K562 (cell line): ENCODE data around the gene CDX1. TPM values are rescaled to one million over a fixed set of nuclear protein-coding genes. Genes with fewer than 3 reads are reported as not detected.

ENCODE experiments used
- ATAC-seq: fragments of 200-7000 bp; cut with Tn5 transposase; 3 replicates; pipeline ENCODE4 v1.9.1; 2020; ENCODE audit warnings: moderate library complexity
- BruUV-seq: library from RNA; stranded (reverse); fragments of 400-500 nt; replicated peaks from 2 replicates; lab custom pipeline; 2021; lab: Mats Ljungman, UMichigan
- CTCF ChIA-PET: fragments of 300-600 bp; formaldehyde crosslinking; extraction: SDS; loops from one replicate; lab custom pipeline; 2021; ENCODE audit warnings: low intra/inter-chr PET ratio; lab: Yijun Ruan, JAX
- POLR2A ChIA-PET: fragments of 300-600, 350-650 bp; sonication (Branson Sonifier 250); formaldehyde crosslinking; extraction: SDS; loops from one replicate; lab custom pipeline; 2021; ENCODE audit warnings: antibody characterized with exemption, inconsistent platforms; lab: Yijun Ruan, JAX
- DNase-seq, 4 experiments: peaks; one replicate each; pipeline versions ENCODE4 v3.0.0 to v3.0.0-alpha.2; 2011 to 2018; ENCODE audit warnings: low spot score in 3 of 4, mixed read lengths in 3 of 4; ENCODE audit errors: extremely low read depth in 1 of 4
- FAIRE-seq: peaks from 2 replicates; lab custom pipeline; 2011; peaks lifted over from hg19 to GRCh38; lab: Jason Lieb, UNC
- H2AFZ ChIP-seq: 2 replicates; pipeline ENCODE4 v1.6.0; 2011; ENCODE audit warnings: low read depth, low read length, control low read depth, inconsistent platforms
- H3K27ac ChIP-seq: fragments of 200-600 bp; 3 replicates; pipeline ENCODE4 v1.8.0; 2011; ENCODE audit warnings: low read depth, mild to moderate bottlenecking, control low read depth, inconsistent platforms, low read length, moderate library complexity, mixed read lengths; ENCODE audit errors: extremely low read depth
- H3K27me3 ChIP-seq, 2 experiments: fragments of 300-600 bp in 1 of 2; 2 replicates in 1 of 2; 3 replicates in 1 of 2; pipeline versions ENCODE4 v1.6.0 to v1.8.0; 2011; ENCODE audit warnings: inconsistent platforms in 2 of 2, low read length in 2 of 2, mild to moderate bottlenecking in 1 of 2, mixed read lengths in 1 of 2, moderate library complexity in 1 of 2; ENCODE audit not compliant: control insufficient read depth in 2 of 2, insufficient read depth in 2 of 2
- H3K36me3 ChIP-seq: fragments of 300-600 bp; 3 replicates; pipeline ENCODE4 v1.8.0; 2011; ENCODE audit warnings: mild to moderate bottlenecking, low read length, inconsistent platforms; ENCODE audit not compliant: control insufficient read depth, insufficient read depth
- H3K4me1 ChIP-seq, 2 experiments: fragments of 200-600 bp in 1 of 2; replicated peaks in 1 of 2; 2 replicates in 1 of 2; 3 replicates in 1 of 2; pipeline versions ENCODE4 v1.5.1 to v1.8.0; 2011; ENCODE audit warnings: inconsistent platforms in 2 of 2, low read length in 2 of 2, mild to moderate bottlenecking in 1 of 2, mixed read lengths in 1 of 2, moderate library complexity in 1 of 2; ENCODE audit not compliant: control insufficient read depth in 2 of 2, insufficient read depth in 2 of 2
- H3K4me2 ChIP-seq: 2 replicates; pipeline ENCODE4 v1.6.1; 2011; ENCODE audit warnings: low read length, control low read depth, inconsistent platforms, mixed read lengths; ENCODE audit not compliant: insufficient read depth
- H3K4me3 ChIP-seq: fragments of 200-600 bp; sonication (generic), shearing (Covaris generic); 2 replicates; pipeline ENCODE4 v1.5.1; 2016; ENCODE audit warnings: control low read depth, inconsistent platforms
- H3K79me2 ChIP-seq: fragments of 200-600 bp; 3 replicates; pipeline ENCODE4 v1.8.0; 2011; ENCODE audit warnings: low read length, inconsistent platforms; ENCODE audit not compliant: control insufficient read depth, insufficient read depth
- H3K9ac ChIP-seq, 2 experiments: 2 replicates each; pipeline versions ENCODE4 v1.6.0 to v1.6.1; 2011; ENCODE audit warnings: low read depth in 2 of 2, low read length in 2 of 2, control low read depth in 1 of 2, inconsistent platforms in 1 of 2, mild to moderate bottlenecking in 1 of 2, mixed read lengths in 1 of 2; ENCODE audit not compliant: insufficient read depth in 1 of 2
- H3K9me1 ChIP-seq: one replicate; pipeline ENCODE4 v1.6.0; 2011; ENCODE audit warnings: inconsistent platforms, mild to moderate bottlenecking, low read length, moderate library complexity; ENCODE audit not compliant: control insufficient read depth, insufficient read depth
- H3K9me3 ChIP-seq: replicated peaks from 2 replicates; pipeline ENCODE4 v1.5.1; 2011; ENCODE audit warnings: low read depth, low read length, inconsistent platforms; ENCODE audit not compliant: control insufficient read depth, insufficient read depth
- H4K20me1 ChIP-seq: replicated peaks from 2 replicates; pipeline ENCODE4 v1.6.1; 2011; ENCODE audit warnings: low read length, inconsistent platforms, mixed read lengths; ENCODE audit not compliant: control insufficient read depth, insufficient read depth
- DIDO1 ChIP-seq: fragments of 450-650 bp; IDR thresholded peaks from 2 replicates; pipeline ENCODE4 v1.6.1; 2016; ENCODE audit warnings: low read depth, missing biosample characterization, missing genetic modification characterization
- E2F3 ChIP-seq: fragments of 250-450 bp; sonication (Bioruptor Pico); IDR thresholded peaks from 2 replicates; pipeline ENCODE4 v1.4.0; 2020; ENCODE audit warnings: mild to moderate bottlenecking
- MYBL2 ChIP-seq, 2 experiments: fragments of 450-650 bp in 1 of 2; sonication (generic) in 1 of 2; formaldehyde crosslinking in 1 of 2; IDR thresholded peaks; 2 replicates each; pipeline versions ENCODE4 v1.6.1 to v1.8.1; 2017 to 2022; ENCODE audit warnings: borderline replicate concordance in 1 of 2, inconsistent platforms in 1 of 2, low read depth in 1 of 2, mild to moderate bottlenecking in 1 of 2, missing genetic modification reagents in 1 of 2, moderate library complexity in 1 of 2
- RBM22 ChIP-seq: fragments of 200-400 bp; formaldehyde crosslinking; IDR thresholded peaks from 2 replicates; pipeline ENCODE4 v1.6.1; 2018; ENCODE audit warnings: low read length, low read depth; ENCODE audit not compliant: poor library complexity, severe bottlenecking
- WGBS: fragments of 100-300 bp; shearing (Covaris generic); methylation state at CpG from one replicate; pipeline ENCODE4 v1.1.6; 2016; ENCODE audit warnings: low coverage, mixed read lengths; ENCODE audit not compliant: insufficient coverage; ENCODE audit errors: missing lambda C conversion rate; 5-methylcytosine and 5-hydroxymethylcytosine counted together
- in situ Hi-C: fragments of 300-500 bp; cut with MboI; formaldehyde crosslinking; loops from 4 replicates; pipeline ENCODE4 v1.15.0; 2018; ENCODE audit warnings: inconsistent platforms, mixed read lengths
- intact Hi-C: fragments of 100-400 bp; cut with micrococcal nuclease; formaldehyde crosslinking; loops from 2 replicates; pipeline ENCODE4 v1.14.2; 2022
- polyA plus RNA-seq, 8 experiments: library from polyadenylated mRNA; depleted of rRNA in 4 of 8; stranded (reverse) in 5 of 8; unstranded in 3 of 8; fragments of >200 nt; fragmentation: Nextera tagmentation in 2 of 8; fragmentation: Illumina TruSeq in 1 of 8; extraction: Ambion mirVana in 2 of 8; extraction: Trizol in 1 of 8; gene quantifications; 2 replicates each; pipeline versions ENCODE4 v1.2.1 to v1.2.3, GENCODE V29; 2011 to 2014; ENCODE audit warnings: inconsistent platforms in 1 of 8, missing spikeins in 1 of 8
- total RNA-seq, 7 experiments: library from RNA; depleted of rRNA in 6 of 7; stranded (reverse); fragments of >200 nt in 6 of 7; fragmentation: Illumina TruSeq in 2 of 7; extraction: Trizol in 2 of 7; gene quantifications; 2 replicates each; pipeline versions ENCODE4 v1.2.1 to v1.2.3, GENCODE V29; 2011 to 2021; ENCODE audit warnings: low replicate concordance in 1 of 7
- TF ChIP-seq, protein P1 (sequence below): fragments of 250-450 bp; sonication (Bioruptor Pico); IDR thresholded peaks from 2 replicates; pipeline ENCODE4 v1.8.0; 2021; ENCODE audit warnings: moderate library complexity, mild to moderate bottlenecking, inconsistent platforms
- TF ChIP-seq, protein P2 (sequence below): fragments of 150-350 bp; IDR thresholded peaks from 2 replicates; pipeline ENCODE4 v1.6.1; 2014; ENCODE audit warnings: low read depth, mild to moderate bottlenecking, low read length, borderline replicate concordance
- TF ChIP-seq, protein P3 (sequence below): sonication (generic); formaldehyde crosslinking; IDR thresholded peaks from 2 replicates; pipeline ENCODE4 v1.8.1; 2023; ENCODE audit warnings: mild to moderate bottlenecking, missing genetic modification reagents
- TF ChIP-seq, protein P4 (sequence below): fragments of 450-650 bp; conservative IDR thresholded peaks from 2 replicates; pipeline ENCODE4 v1.6.1; 2016; ENCODE audit warnings: missing genetic modification characterization, low read depth, mild to moderate bottlenecking, control low read depth, missing compliant biosample characterization

CDX1 gene
- total and polyA plus RNA-seq, 9 of the 15 experiments (the other 6 are each of a cell fraction or from before 2014, with no cell fraction given), result 0.06 to 0.16 TPM; not detected in 7

DNA sequence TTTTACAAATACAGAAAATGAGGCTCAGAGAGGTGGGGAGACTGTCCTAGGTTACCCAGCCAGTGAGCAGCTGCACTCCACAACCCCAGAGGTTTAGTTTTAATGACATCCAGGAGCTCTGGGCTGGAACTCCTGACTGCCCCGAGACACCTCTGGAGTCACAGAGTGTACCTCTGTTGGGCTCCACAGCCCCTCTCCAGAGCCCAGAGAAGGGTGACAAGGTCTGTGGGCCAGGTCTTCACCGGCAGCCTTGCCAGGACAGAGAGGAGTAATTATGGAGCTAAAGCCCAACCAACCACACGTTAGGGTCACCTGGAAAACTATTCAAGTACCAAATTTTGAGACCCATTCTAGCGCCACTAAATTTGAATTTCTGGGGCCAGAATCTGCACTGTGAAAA, 11.1 kb downstream of the CDX1 start:
- Histone ChIP-seq H3K4me2 (no peak overlapping the region), H3K27ac (no peak overlapping the region), H3K4me1 (peaks cover 0 to 2% of the 10 kb centered on the region in 2 experiments; a peak in 2 of 5 replicates), H3K27me3 (peaks cover 14 to 49% of the 10 kb centered on the region in 2 experiments), H4K20me1 (peaks cover 3% of the 10 kb centered on the region; the same call in 1 of the 2 replicates), H2AFZ (no peak overlapping the region), H3K36me3 (no peaks in the 10 kb centered on the region), H3K9ac (no peak overlapping the region), H3K79me2 (no peaks in the 10 kb centered on the region), H3K9me1 (no peaks in the 10 kb centered on the region), H3K4me3 (no peak overlapping the region), H3K9me3 (no peaks in the 10 kb centered on the region)
- POLR2A ChIA-PET, result no interaction called here
- BruUV-seq, result no TSS peak
- DNase-seq (no peak), ATAC-seq (no peak), FAIRE-seq (no peak)
- 3% methylated on average over 4 of the region's 4 CpGs for WGBS
- in situ Hi-C loops (no loop called here), intact Hi-C loops (no loop called here)
- CTCF ChIA-PET, result no interaction called here
- TF ChIP-seq, protein P1, sequence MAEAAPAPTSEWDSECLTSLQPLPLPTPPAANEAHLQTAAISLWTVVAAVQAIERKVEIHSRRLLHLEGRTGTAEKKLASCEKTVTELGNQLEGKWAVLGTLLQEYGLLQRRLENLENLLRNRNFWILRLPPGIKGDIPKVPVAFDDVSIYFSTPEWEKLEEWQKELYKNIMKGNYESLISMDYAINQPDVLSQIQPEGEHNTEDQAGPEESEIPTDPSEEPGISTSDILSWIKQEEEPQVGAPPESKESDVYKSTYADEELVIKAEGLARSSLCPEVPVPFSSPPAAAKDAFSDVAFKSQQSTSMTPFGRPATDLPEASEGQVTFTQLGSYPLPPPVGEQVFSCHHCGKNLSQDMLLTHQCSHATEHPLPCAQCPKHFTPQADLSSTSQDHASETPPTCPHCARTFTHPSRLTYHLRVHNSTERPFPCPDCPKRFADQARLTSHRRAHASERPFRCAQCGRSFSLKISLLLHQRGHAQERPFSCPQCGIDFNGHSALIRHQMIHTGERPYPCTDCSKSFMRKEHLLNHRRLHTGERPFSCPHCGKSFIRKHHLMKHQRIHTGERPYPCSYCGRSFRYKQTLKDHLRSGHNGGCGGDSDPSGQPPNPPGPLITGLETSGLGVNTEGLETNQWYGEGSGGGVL, result no peak
- TF ChIP-seq RBM22 (no peak), DIDO1 (tag) (no peak), MYBL2 (IDR thresholded peaks at IDR 0.05; ENCODE audit: low read depth) (no peak), MYBL2 (CRISPR knock-in tag; IDR thresholded peaks at IDR 0.05; ENCODE audit: borderline replicate concordance) (no peak), E2F3 (no peak)
- TF ChIP-seq, protein P2, sequence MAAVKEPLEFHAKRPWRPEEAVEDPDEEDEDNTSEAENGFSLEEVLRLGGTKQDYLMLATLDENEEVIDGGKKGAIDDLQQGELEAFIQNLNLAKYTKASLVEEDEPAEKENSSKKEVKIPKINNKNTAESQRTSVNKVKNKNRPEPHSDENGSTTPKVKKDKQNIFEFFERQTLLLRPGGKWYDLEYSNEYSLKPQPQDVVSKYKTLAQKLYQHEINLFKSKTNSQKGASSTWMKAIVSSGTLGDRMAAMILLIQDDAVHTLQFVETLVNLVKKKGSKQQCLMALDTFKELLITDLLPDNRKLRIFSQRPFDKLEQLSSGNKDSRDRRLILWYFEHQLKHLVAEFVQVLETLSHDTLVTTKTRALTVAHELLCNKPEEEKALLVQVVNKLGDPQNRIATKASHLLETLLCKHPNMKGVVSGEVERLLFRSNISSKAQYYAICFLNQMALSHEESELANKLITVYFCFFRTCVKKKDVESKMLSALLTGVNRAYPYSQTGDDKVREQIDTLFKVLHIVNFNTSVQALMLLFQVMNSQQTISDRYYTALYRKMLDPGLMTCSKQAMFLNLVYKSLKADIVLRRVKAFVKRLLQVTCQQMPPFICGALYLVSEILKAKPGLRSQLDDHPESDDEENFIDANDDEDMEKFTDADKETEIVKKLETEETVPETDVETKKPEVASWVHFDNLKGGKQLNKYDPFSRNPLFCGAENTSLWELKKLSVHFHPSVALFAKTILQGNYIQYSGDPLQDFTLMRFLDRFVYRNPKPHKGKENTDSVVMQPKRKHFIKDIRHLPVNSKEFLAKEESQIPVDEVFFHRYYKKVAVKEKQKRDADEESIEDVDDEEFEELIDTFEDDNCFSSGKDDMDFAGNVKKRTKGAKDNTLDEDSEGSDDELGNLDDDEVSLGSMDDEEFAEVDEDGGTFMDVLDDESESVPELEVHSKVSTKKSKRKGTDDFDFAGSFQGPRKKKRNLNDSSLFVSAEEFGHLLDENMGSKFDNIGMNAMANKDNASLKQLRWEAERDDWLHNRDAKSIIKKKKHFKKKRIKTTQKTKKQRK, result no peak
- TF ChIP-seq, protein P3, sequence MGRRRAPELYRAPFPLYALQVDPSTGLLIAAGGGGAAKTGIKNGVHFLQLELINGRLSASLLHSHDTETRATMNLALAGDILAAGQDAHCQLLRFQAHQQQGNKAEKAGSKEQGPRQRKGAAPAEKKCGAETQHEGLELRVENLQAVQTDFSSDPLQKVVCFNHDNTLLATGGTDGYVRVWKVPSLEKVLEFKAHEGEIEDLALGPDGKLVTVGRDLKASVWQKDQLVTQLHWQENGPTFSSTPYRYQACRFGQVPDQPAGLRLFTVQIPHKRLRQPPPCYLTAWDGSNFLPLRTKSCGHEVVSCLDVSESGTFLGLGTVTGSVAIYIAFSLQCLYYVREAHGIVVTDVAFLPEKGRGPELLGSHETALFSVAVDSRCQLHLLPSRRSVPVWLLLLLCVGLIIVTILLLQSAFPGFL (CRISPR knock-in tag), result no peak
- TF ChIP-seq, protein P4, sequence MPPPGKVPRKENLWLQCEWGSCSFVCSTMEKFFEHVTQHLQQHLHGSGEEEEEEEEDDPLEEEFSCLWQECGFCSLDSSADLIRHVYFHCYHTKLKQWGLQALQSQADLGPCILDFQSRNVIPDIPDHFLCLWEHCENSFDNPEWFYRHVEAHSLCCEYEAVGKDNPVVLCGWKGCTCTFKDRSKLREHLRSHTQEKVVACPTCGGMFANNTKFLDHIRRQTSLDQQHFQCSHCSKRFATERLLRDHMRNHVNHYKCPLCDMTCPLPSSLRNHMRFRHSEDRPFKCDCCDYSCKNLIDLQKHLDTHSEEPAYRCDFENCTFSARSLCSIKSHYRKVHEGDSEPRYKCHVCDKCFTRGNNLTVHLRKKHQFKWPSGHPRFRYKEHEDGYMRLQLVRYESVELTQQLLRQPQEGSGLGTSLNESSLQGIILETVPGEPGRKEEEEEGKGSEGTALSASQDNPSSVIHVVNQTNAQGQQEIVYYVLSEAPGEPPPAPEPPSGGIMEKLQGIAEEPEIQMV (tag), result no peak
